Measurements from ENCODE around the gene NFYA. TPM values are rescaled to one million over a fixed set of nuclear protein-coding genes. Genes with fewer than 3 reads are reported as not detected.

Gene NFYA
- polyA plus RNA-seq, 3 donors, result 9.7 to 21.4 (median 10.7) TPM

DNA sequence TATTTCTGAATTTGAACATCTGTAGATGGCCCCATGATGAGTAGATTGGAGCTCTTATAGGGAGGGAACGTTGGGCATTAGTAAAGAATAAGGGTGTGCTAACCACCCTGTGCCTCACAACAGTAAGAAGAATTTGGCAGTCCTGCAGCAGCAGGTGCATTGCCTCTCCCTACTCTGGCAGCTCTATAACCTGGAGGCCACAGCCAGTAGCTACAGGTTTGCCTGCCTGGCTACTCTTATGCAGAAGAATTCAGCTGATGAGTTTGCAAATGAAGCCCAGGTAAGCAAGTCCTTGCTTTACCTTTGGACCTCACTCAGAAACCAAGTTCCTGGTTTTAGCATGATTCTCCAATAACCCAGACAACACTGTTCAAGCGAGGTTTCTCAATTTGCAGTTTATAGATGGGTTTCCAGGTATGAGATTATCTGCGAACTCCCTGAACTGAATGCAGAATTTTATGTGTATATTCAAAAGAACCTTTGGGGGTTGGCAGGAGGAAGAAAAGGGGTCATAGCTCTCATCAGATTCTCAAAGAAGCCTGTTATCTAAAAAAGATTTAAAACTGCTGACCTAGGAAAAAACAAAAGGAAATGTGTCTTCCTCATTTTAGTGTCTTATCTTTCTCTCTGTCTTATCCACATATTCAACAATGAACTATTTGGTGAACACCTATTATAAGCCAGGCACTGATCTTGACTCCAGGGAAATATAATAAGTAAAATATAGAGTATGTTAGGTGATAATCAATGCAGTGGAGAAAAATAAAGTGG, 62.5 kb downstream of the NFYA start:
- Histone ChIP-seq H2AFZ (ENCODE audit: insufficient read depth, low read depth, low read length, poor library complexity, severe bottlenecking) (no peak overlapping the region), H4K20me1 (ENCODE audit: insufficient read depth, low read length) (no peaks in the 10 kb centered on the region), H3K27ac (ENCODE audit: low read depth in 1 of 2, low read length in 2 of 2) (no peak overlapping the region), H3K27me3 (ENCODE audit: control insufficient read depth in 2 of 2, insufficient read depth in 2 of 2, low read length in 2 of 2) (no peaks in the 10 kb centered on the region), H3K9ac (ENCODE audit: insufficient read depth, low read length, poor library complexity, severe bottlenecking) (no peak overlapping the region), H3K4me2 (replicated peaks; ENCODE audit: extremely low read depth, low read length, poor library complexity, severe bottlenecking) (no peak overlapping the region), H3K9me3 (replicated peaks in 1 of 2; ENCODE audit: control insufficient read depth in 1 of 2, insufficient read depth in 1 of 2, low read length in 2 of 2) (no peaks in the 10 kb centered on the region), H3K79me2 (ENCODE audit: insufficient read depth, low read length) (no peaks in the 10 kb centered on the region), H3K4me1 (ENCODE audit: control insufficient read depth in 1 of 2, insufficient read depth in 2 of 2, low read length in 2 of 2) (no peaks in the 10 kb centered on the region), H3K4me3 (replicated peaks in 1 of 3; ENCODE audit: low read depth in 2 of 3, low read length in 3 of 3) (no peak overlapping the region), H3K36me3 (replicated peaks in 1 of 2; ENCODE audit: control insufficient read depth in 1 of 2, insufficient read depth in 2 of 2, low read length in 2 of 2) (no peaks in the 10 kb centered on the region)
- TF ChIP-seq, protein P1, sequence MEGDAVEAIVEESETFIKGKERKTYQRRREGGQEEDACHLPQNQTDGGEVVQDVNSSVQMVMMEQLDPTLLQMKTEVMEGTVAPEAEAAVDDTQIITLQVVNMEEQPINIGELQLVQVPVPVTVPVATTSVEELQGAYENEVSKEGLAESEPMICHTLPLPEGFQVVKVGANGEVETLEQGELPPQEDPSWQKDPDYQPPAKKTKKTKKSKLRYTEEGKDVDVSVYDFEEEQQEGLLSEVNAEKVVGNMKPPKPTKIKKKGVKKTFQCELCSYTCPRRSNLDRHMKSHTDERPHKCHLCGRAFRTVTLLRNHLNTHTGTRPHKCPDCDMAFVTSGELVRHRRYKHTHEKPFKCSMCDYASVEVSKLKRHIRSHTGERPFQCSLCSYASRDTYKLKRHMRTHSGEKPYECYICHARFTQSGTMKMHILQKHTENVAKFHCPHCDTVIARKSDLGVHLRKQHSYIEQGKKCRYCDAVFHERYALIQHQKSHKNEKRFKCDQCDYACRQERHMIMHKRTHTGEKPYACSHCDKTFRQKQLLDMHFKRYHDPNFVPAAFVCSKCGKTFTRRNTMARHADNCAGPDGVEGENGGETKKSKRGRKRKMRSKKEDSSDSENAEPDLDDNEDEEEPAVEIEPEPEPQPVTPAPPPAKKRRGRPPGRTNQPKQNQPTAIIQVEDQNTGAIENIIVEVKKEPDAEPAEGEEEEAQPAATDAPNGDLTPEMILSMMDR (IDR thresholded peaks at IDR 0.05), result no peak
- intact Hi-C loops (cut with micrococcal nuclease), result no loop called here
- H3K27ac Mint-ChIP-seq, result no peak overlapping the region
- H3K27me3 Mint-ChIP-seq (ENCODE audit: low read depth in 3 of 3), result peaks cover 0 to 1% (median 0%) of the 10 kb centered on the region in 3 donors
- no peak for DNase-seq
- no CpG with 5 or more reads among the region's 3 CpGs for WGBS (ENCODE audit: insufficient coverage)
- peaks cover 0 to 12% of the 10 kb centered on the region in 2 donors for H3K36me3 Mint-ChIP-seq
- no peaks in the 10 kb centered on the region for H3K9me3 Mint-ChIP-seq
- no peaks in the 10 kb centered on the region for H3K4me1 Mint-ChIP-seq
- no peak overlapping the region for H3K4me3 Mint-ChIP-seq

DNA sequence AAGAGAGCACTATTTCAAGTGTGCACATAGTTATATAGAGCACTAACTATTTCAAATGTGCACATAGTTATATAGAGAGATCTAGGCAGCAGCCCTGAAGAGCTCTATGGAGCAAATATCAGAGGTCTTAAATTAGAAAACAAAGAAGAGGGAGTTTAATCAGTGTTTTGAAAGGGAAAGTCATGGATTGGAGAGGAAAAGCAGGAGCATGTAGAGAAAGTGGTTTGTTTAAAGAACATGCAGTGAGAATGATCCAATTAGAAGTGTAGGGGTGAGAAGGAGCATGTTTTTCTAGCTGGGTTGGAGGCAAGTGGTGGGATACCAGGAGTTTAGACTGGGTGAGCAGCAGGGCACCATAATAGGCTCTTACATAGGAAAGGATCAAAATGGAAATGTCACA, 64.1 kb downstream of the NFYA start:
- Mint-ChIP-seq H3K4me3 (no peak overlapping the region), H3K36me3 (peaks cover 0 to 14% of the 10 kb centered on the region in 2 donors), H3K4me1 (no peaks in the 10 kb centered on the region), H3K27me3 (ENCODE audit: low read depth in 3 of 3) (no peaks in the 10 kb centered on the region), H3K27ac (no peak overlapping the region), H3K9me3 (no peaks in the 10 kb centered on the region)
- Histone ChIP-seq H4K20me1 (ENCODE audit: insufficient read depth, low read length) (no peaks in the 10 kb centered on the region), H3K4me2 (replicated peaks; ENCODE audit: extremely low read depth, low read length, poor library complexity, severe bottlenecking) (no peak overlapping the region), H3K4me3 (replicated peaks in 1 of 3; ENCODE audit: low read depth in 2 of 3, low read length in 3 of 3) (no peak overlapping the region), H3K36me3 (replicated peaks in 1 of 2; ENCODE audit: control insufficient read depth in 1 of 2, insufficient read depth in 2 of 2, low read length in 2 of 2) (no peaks in the 10 kb centered on the region), H3K9me3 (replicated peaks in 1 of 2; ENCODE audit: control insufficient read depth in 1 of 2, insufficient read depth in 1 of 2, low read length in 2 of 2) (no peaks in the 10 kb centered on the region), H3K79me2 (ENCODE audit: insufficient read depth, low read length) (no peaks in the 10 kb centered on the region), H3K9ac (ENCODE audit: insufficient read depth, low read length, poor library complexity, severe bottlenecking) (no peak overlapping the region), H3K27me3 (ENCODE audit: control insufficient read depth in 2 of 2, insufficient read depth in 2 of 2, low read length in 2 of 2) (no peaks in the 10 kb centered on the region), H3K4me1 (ENCODE audit: control insufficient read depth in 1 of 2, insufficient read depth in 2 of 2, low read length in 2 of 2) (no peaks in the 10 kb centered on the region), H2AFZ (ENCODE audit: insufficient read depth, low read depth, low read length, poor library complexity, severe bottlenecking) (no peak overlapping the region), H3K27ac (ENCODE audit: low read depth in 1 of 2, low read length in 2 of 2) (no peak overlapping the region)
- DNase-seq, result no peak
- intact Hi-C loops (cut with micrococcal nuclease), result no loop called here
- TF ChIP-seq, protein P1 (IDR thresholded peaks at IDR 0.05), result no peak

Measured in CD14-positive monocyte (primary cell).